Measurements from ENCODE around the gene MLH3.

- TF ChIP-seq CTCF (IDR thresholded peaks at IDR 0.05): no peak
- TF ChIP-seq EP300 (IDR thresholded peaks at IDR 0.05): no peak
- TF ChIP-seq POLR2A (IDR thresholded peaks at IDR 0.05): no peak
These were observed 49.4 kb downstream of the MLH3 start for GRCh38 chr14:75001899-75002298.

Data from tibial nerve (tissue), 4 donors.